ENCODE data around the gene PARP16.

Gene PARP16

GRCh38 chr15:65310431-65311137 is 23.9 kb upstream of the PARP16 start:
- DNase-seq = no peak

GRCh38 chr15:65309882-65310418 is 23.3 kb upstream of the PARP16 start:
- DNase-seq = no peak

- DNase-seq = no peak
These were observed 21.3 kb upstream of the PARP16 start for GRCh38 chr15:65307978-65308377.

GRCh38 chr15:65306551-65306950 is 19.9 kb upstream of the PARP16 start:
- no peak for DNase-seq

- DNase-seq = no peak
These were observed 19.1 kb upstream of the PARP16 start for GRCh38 chr15:65305776-65306175.

GRCh38 chr15:65305150-65305758 is 18.6 kb upstream of the PARP16 start:
- DNase-seq = no peak

- peak; percentile 99 for DNase-seq
These were observed 17.9 kb upstream of the PARP16 start, which contains the start of gene RNU5B-1 for GRCh38 chr15:65304381-65305149. RNU5B-1 (plus strand) TSS chr15:65304677.

GRCh38 chr15:65303687-65304380 is 17.2 kb upstream of the PARP16 start:
- DNase-seq = peak; percentile 21

- DNase-seq = no peak
These were observed 15.4 kb upstream of the PARP16 start for GRCh38 chr15:65302061-65302460.

- no peak for DNase-seq
These were observed 14.3 kb upstream of the PARP16 start for GRCh38 chr15:65300924-65301441.

GRCh38 chr15:65298731-65299130 is 12.0 kb upstream of the PARP16 start:
- DNase-seq = no peak

- DNase-seq = no peak
These were observed 6.3 kb upstream of the PARP16 start for GRCh38 chr15:65292938-65293518.

GRCh38 chr15:65290228-65290627 is 3.5 kb upstream of the PARP16 start:
- no peak for DNase-seq

GRCh38 chr15:65289261-65289854 is 2.7 kb upstream of the PARP16 start:
- DNase-seq = no peak

- DNase-seq = no peak
These were observed 805 bp upstream of the PARP16 start for GRCh38 chr15:65287520-65287855.

GRCh38 chr15:65286069-65286703 is 497 bp downstream of the PARP16 start:
- no peak for DNase-seq

GRCh38 chr15:65285291-65286068 is 1.2 kb downstream of the PARP16 start:
- no peak for DNase-seq

- DNase-seq = no peak
These were observed 8.2 kb downstream of the PARP16 start for GRCh38 chr15:65278480-65278879.

GRCh38 chr15:65277015-65277414 is 9.7 kb downstream of the PARP16 start:
- no peak for DNase-seq

- no peak for DNase-seq
These were observed 11.0 kb downstream of the PARP16 start for GRCh38 chr15:65275728-65276126.
